GM18858 (cell line): Measurements from ENCODE around the gene NAT8L.

ENCODE experiments used
- ATAC-seq: cut with Tn5 transposase; IDR thresholded peaks from one replicate; pipeline ENCODE4 v1.9.1; 2021; ENCODE audit not compliant: unreplicated experiment

The NAT8L gene

DNA sequence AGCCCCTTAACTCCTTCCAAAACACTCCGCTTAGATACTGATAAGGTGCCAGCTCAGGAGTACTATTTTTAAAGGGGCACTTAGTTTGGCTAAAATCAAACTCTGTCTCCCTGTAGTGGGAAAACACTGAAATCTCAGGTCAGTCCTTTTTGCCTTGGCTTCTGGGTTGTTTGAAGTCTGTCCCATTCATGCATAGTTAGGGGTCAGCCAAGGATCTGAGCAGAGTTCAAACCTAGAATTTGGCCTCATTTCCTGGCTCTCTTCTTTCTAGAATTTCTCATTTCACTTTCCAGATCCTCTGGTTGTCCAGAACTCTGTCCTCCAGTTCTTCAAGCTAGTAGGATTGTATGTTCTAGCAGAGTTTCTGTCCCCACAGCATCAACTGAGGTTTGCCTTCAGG is 31.5 kb downstream of the NAT8L start:
- ATAC-seq = no peak

DNA sequence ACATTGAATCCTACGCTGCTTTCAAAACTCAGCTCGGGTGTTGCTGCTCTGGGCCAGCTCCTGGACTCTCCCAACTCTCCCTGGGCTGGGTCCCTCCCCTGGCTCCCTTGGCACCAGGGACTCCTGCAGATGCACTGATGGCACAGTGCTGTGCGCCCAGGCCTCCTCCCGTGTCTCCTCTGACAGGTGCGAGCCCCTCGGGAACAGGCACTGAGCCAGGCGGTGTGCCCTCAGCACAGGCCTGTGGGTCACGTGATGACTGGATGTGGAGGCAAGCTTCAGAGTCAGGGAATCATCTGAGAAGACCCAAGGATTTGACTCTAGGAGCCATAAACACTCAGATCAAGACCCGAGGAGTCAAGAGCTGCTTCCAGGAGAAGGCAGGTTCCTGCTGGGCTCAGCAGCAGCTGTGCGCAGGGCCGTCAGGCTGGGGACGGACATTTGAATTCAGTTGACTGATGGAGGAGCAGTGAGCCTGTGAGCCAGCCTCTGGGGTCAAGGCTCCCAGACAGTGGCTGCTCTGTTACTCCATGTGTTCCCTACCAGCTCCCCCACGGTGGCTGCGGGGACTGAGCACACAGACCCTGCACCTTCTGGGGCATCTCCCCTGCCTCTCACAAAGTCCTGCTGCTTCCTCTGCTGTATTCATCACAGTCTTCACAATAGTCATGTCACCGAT is 33.0 kb downstream of the NAT8L start:
- no peak for ATAC-seq

DNA sequence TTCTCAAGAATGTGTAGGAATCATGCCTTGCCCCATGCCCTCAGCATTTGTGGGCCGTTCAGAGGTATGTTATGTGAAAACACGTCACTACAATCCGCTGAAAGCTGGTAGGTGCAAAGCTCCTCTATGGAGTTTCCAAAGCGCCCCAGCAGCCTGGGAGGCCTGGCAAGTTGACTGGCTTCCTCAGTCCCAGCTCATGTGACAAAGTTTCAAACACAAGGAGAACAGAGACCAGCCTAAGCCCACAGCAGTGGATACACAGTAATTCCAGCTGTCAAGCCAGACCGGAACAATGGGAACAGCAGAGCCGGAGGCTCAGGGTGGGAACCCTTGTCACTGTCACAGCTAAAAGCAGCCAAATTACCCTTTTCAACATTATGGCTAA is 33.5 kb downstream of the NAT8L start:
- no peak for ATAC-seq

DNA sequence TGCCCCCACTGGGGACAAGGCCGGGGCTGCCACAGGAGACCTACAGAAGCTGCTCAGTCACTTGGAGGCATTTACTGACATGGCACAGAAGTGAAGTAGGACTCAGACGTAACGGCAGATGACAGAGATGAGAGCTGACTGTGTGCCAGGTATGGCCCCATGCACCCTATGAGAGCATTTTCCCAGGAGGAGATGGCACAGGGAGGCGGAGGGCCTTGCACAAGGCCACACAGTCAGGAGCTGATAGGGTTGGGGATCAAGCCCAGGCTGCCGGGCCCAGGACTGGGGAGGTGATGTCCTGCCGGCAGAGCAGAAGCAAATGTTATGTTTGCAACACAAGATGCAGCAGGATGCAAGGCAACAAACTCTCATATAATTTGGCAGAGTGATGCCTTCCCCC is 34.1 kb downstream of the NAT8L start:
- no peak for ATAC-seq

DNA sequence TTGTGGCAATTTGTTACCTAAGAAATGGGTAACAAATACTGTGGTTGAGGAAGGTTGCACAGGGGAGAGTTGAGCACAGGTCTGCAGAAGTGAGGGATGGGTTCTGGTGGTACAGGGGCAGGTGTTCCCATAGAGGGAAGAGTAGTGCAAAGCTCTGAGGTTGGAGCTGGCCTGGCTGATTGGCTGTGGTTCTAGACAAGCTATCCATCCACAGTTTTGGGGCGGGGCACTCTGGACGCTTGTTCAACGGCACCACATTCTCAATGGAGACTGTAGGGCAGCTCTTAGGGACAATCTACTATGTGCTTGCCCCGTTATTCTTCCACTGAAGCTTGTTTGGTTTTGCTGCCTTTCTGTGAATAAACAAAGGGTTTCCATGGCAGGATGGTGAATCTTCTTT is 35.4 kb downstream of the NAT8L start:
- no peak for ATAC-seq

DNA sequence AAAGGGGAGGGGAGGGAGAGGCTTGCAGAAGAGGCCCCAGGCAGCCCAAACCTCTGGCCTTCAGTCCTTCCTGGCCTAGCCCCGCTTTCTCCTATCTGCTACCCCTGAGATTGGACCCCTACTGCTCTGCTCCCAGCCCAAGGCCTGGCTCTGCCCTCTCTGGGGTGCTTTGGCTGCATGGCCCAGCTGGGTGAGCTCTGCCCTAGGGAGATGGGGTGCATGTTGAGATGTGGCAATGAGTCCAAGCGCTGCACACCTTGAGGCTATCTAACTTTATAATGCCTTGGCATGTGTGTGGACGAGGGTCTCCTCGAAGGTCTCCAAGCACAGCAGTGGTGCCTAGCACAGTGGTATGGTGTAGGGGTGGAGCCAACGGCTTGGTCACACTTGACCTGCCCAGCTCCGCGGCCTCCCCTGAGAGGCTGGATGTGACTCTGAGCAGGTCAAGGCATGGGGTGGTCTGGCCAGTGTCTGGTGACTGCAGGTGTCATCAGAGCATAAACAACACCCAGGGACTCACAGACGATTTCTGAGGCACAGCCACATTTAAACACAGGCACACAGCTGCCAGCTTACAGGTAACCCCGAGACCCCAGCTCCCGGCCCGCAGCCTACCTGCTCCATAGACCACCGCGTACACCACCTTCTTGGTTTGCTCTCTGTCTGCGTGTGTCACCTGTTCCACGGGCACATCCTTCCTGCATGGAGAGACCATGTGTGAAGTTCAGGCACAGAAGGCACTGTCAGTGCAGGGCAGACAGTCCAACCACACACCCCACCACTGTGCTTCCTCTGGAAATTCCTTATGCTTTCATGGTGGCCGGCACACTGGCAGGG is 36.3 kb downstream of the NAT8L start:
- no peak for ATAC-seq

DNA sequence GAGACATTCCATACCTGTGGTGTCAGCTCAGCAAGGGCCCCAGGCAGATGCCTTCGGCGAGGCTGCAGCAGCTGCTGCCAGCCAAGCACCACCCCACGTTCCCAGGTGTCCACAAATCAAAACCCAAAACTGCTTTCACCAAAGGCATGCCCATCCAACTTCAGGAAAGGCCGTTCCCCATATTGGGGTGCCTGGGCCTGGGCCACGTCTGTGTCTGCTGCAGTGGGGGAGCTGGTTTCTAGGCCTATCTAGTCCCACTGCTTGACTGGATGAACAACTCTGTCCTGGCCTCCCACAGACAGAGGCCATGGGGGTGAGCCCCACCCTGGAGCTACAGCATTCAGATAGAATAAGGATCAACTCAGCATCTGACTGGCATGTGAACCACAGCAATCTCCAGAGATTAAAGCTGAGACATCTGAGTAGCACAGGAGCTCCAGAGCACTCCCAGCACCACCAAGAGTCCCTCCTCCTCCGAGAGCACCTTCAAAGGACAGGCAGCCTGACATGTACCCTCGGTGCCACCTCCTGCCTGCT is 37.0 kb downstream of the NAT8L start:
- ATAC-seq = no peak

DNA sequence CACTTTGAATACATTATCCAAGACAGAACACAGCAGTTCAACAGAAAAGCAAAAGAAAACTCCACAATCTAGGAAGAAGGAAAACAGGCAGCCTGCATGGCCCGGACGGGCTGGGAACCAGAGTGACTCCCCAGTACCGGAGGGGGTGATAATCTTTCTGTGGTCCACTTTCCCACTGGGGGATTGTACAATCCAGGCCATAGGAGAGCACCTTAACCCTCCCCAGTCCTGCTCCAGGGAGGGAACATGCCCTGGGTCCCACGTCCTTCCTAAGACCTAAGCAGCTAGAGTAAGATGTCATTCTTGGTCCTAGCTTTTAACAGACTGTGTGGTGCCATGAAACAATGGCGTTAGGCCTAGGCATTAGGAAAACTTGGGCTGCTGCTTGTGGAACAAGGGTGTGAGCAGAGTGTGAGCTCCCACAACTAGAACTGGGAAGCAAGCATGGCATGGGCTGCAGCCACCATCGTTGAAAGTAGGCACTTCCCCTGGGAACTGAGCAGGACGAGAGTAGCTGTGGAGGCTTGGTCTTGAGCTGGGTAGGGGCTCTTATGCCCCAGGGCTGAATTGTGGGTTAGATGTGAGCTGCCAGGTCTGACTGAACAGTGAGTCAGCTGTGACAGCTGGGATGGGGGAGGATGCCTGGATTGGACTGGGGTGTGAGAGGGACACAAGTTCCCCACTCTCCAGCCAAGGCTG is 42.4 kb downstream of the NAT8L start:
- ATAC-seq = no peak

DNA sequence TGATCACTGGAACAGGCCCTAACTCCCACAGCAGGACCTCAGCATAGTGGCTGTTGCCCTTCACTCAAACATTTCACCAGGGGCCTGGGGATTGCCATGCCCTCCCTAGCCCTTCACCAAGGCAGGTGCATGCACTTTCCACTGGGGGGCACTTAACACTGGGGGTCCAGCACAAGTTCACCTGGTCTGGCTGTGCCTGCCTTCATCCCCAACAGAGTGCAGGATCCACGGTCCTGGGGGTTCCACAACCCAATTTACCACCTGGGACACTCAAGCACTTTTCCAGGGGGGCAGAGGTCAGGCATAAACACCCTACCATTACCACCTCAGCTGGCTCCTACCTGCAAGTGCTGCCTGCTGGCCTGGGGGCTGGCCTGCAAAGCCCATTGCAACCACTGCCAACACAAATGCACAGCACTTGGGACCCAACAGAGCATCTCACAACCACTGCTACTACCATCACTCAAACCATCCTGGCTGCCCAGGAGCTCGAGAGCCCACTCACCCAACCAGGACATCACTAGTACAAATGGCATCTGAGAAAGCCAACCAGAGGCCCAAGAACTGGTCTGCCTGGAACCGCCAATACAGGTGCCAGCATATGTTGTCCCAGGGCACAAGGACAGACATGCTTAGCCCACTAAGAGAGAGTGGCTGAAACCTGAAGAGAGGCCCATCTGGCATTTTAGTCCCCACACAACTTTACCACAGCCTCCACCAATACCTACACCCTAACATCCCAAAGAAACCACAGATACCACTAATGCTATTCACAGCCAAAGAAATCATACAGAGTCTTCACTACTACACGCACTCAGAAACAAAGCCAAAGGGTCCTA is 43.1 kb downstream of the NAT8L start:
- no peak for ATAC-seq

DNA sequence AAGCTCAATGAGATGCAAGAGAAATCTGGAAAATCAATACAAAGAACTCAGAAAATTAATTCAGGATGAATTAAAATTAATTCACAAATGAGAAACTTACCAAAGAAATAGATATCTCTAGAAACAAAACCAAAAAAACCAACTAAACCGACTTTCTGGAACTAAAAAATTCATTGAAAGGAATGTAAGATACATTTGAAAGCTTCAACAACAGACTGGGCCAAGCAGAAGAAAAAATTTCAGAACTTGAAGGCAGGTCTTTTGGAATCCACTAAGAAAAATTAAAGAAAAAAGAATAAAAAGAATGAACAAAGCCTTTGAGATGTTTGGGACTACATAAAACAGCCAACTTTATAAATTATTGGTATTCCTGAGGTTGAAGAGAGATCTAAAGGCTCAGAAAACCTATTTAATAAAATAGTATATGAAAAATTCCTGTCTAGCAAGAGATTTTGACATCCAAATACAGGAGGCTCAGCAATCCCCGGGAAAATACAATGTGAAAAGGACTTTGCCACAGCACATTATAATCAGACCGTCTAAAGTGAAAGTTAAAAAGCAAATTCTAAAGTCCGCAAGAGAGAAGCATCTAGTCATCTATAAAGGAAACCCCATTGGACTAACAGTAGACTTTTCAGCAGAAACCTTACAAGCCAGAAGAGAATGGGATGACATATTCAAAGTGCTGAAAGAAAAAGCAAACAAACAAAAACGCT is 44.2 kb downstream of the NAT8L start:
- no peak for ATAC-seq

DNA sequence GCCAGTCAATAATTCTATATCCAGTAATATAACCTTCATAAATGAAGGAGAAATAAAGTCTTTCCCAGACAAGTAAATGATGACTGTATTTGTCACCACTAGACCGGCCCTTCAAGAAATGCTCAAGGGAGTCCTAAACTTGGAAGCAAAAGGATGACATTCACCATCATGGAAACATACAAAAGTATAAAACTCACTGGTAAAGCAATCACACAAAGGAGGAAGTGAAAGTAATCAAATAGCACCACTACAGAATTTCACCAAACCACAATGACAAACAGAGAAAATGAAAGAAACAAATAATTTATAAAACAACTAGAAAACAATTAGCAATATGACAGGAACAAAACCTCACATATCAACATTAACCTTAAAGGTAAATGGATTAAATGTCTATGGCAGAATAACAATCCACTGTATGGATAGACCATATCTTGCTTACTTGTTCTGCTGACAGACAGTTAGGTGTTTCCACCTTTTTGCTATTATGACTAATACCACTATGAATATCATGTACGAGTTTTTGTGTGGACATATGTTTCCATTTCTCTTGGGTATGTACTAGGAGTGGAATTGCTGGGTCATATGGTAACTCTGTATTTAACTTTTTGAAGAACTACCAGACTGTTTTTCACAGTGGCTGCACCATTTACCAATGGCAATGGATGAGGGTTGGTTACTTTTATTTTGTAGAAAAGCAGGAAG is 44.9 kb downstream of the NAT8L start:
- no peak for ATAC-seq

DNA sequence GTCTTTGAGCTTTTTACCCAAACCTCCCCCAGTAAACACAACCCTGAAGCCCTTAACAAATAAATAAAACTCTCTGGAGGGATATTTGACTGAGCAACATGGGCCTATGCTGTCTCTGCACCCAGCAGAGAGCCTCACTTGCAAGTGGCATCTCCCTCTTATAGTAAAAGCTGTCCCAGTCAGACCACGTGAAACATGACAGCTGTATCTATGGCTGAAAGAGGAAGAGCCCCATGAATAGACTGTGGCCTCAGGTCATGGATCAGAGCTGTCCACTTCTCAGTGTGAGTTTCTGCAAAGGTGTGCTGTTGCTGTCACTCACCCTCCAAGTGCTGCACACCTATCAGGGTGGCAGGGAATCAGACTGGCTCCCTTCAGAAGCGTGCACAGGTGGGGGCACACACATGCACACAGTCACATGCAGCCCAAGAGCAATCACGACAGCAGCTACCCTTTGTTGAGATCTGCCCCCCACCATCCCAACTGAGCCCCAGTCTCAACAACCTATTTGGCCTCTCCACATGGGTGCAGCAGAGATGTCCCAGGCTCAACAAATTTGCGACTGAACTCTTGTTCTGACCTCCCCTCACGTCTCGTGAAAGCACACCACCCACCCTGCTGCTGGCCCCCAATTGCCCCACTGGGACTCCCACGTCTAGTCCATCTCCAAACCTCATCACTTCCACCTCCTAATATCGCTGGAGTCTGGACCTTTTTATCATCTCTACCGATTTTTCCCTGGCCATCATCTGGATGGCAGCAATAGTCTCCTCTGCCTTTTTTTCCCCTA is 45.6 kb downstream of the NAT8L start:
- ATAC-seq = no peak

DNA sequence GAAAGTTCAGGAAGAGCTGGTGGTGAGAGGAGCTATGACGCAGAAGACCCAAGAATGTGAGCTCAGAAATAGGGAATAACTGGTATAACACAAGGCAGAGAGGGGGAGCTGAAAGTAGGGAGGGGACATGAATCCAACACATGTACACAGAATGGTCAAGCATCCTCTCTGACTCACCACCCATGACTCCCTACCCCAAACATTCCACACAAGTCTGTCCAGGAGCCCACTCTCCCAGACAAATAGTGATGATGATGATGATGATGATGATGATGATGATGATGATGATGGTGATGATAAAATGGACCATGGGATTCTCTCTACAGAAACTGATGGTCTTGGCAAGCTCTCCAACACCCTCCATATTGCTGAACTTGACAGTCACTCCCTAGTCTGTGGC is 46.4 kb downstream of the NAT8L start:
- ATAC-seq = no peak

DNA sequence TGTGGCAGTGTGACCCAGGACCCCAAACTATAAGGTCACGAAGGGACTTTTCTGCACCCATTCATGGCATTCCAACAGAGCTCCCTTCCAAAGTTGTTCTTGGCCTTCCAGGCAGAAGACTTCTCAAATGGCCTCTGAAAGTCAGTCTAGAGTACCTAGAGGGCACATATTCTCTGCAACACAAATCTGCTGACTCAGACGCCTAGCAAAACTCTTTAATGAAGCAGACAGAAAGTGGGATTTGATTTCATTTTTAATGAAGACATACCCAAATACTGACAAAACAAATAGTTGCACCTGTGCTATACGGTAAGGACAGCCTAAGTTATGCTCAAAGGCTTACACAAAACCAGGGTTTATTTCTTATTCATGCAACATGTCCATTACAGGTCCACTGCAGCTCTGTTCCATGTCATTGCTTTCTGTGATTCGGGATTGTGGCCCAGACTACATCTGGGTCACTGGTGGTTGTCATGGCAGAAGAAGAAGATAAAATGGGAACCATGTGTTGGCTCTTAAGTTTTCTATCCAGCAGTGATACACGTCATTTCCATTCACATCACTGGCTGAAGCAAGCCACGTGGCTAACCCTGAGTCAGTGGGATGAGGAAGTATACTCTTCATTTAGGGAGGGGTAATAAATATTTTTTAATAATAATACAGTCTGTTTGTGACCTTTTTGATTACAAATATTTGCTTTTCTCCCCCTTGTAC is 57.7 kb downstream of the NAT8L start:
- no peak for ATAC-seq
